MCF 10A (cell line): ENCODE measurements around the gene DNM2. TPM values are rescaled to one million over a fixed set of nuclear protein-coding genes. Genes with fewer than 3 reads are reported as not detected.

Source experiments
- BruUV-seq: library from RNA; stranded (reverse); fragments of 400-500 nt; replicated peaks from 2 replicates; lab custom pipeline; 2021; lab: Mats Ljungman, UMichigan
- CTCF ChIA-PET: fragments of 300-600 bp; sonication (Branson Sonifier 250); formaldehyde crosslinking; extraction: SDS; loops from one replicate; lab custom pipeline; 2021; ENCODE audit warnings: antibody characterized with exemption, inconsistent platforms; lab: Yijun Ruan, JAX
- POLR2A ChIA-PET: fragments of 300-600, 350-650 bp; sonication (Branson Sonifier 250); formaldehyde crosslinking; extraction: SDS; loops from one replicate; lab custom pipeline; 2020; ENCODE audit warnings: antibody characterized with exemption, inconsistent platforms; lab: Yijun Ruan, JAX
- DNase-seq: peaks from one replicate; pipeline ENCODE4 v3.0.0-alpha.2; 2018; ENCODE audit not compliant: unreplicated experiment
- H3K27ac Mint-ChIP-seq: one replicate; pipeline ENCODE4 v1.8.0; 2022; ENCODE audit warnings: mild to moderate bottlenecking, low read depth, mixed read lengths; ENCODE audit not compliant: unreplicated experiment
- H3K27me3 Mint-ChIP-seq: one replicate; pipeline ENCODE4 v1.8.0; 2022; ENCODE audit warnings: mixed read lengths; ENCODE audit not compliant: insufficient read depth, unreplicated experiment
- H3K36me3 Mint-ChIP-seq: one replicate; pipeline ENCODE4 v1.8.0; 2022; ENCODE audit warnings: mild to moderate bottlenecking, moderate library complexity, mixed read lengths; ENCODE audit not compliant: insufficient read depth, unreplicated experiment
- H3K4me1 Mint-ChIP-seq: one replicate; pipeline ENCODE4 v1.8.0; 2022; ENCODE audit warnings: mixed read lengths; ENCODE audit not compliant: insufficient read depth, unreplicated experiment
- H3K4me3 Mint-ChIP-seq: one replicate; pipeline ENCODE4 v1.8.0; 2022; ENCODE audit warnings: mild to moderate bottlenecking, moderate library complexity, mixed read lengths; ENCODE audit not compliant: unreplicated experiment
- H3K9me3 Mint-ChIP-seq: one replicate; pipeline ENCODE4 v1.8.0; 2022; ENCODE audit warnings: mixed read lengths; ENCODE audit not compliant: unreplicated experiment
- intact Hi-C: fragments of 100-400 bp; cut with micrococcal nuclease; formaldehyde crosslinking; loops from 2 replicates; pipeline ENCODE4 v1.14.1; 2022
- total RNA-seq: library from RNA; stranded (reverse); gene quantifications from 2 replicates; pipeline ENCODE4 v1.2.3, GENCODE V29; 2022
- TF ChIP-seq, protein P1 (sequence below): fragments of 200-600 bp; IDR thresholded peaks from one replicate; pipeline ENCODE4 v1.8.0; 2022; ENCODE audit warnings: antibody characterized with exemption, mild to moderate bottlenecking; ENCODE audit not compliant: unreplicated experiment

The DNM2 gene
- total RNA-seq, 1 experiment from 2014 or later = 114 TPM

GRCh38 chr19:10688545-10689280 is 29.2 kb upstream of the DNM2 start:
- H3K4me1 Mint-ChIP-seq = no peaks in the 10 kb centered on the region
- POLR2A ChIA-PET = interaction anchor here (0.6 kb wide), 1 partner anchor 12 kb away, joined by 3 read pairs; no protein-coding TSS in a partner anchor
- CTCF ChIA-PET = interaction anchor here (0.6 to 2.4 kb wide), 5 partner anchors 11 to 216 kb away, joined by 3 to 16 read pairs (median 4); no protein-coding TSS in a partner anchor
- no peak overlapping the region for H3K4me3 Mint-ChIP-seq
- no peak for DNase-seq
- peaks cover 82% of the 10 kb centered on the region for H3K36me3 Mint-ChIP-seq
- intact Hi-C loops = no loop called here
- no peak overlapping the region for H3K27ac Mint-ChIP-seq
- BruUV-seq = no TSS peak
- H3K27me3 Mint-ChIP-seq = no peaks in the 10 kb centered on the region
- H3K9me3 Mint-ChIP-seq = no peaks in the 10 kb centered on the region
- TF ChIP-seq, protein P1, sequence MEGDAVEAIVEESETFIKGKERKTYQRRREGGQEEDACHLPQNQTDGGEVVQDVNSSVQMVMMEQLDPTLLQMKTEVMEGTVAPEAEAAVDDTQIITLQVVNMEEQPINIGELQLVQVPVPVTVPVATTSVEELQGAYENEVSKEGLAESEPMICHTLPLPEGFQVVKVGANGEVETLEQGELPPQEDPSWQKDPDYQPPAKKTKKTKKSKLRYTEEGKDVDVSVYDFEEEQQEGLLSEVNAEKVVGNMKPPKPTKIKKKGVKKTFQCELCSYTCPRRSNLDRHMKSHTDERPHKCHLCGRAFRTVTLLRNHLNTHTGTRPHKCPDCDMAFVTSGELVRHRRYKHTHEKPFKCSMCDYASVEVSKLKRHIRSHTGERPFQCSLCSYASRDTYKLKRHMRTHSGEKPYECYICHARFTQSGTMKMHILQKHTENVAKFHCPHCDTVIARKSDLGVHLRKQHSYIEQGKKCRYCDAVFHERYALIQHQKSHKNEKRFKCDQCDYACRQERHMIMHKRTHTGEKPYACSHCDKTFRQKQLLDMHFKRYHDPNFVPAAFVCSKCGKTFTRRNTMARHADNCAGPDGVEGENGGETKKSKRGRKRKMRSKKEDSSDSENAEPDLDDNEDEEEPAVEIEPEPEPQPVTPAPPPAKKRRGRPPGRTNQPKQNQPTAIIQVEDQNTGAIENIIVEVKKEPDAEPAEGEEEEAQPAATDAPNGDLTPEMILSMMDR = no peak

DNA sequence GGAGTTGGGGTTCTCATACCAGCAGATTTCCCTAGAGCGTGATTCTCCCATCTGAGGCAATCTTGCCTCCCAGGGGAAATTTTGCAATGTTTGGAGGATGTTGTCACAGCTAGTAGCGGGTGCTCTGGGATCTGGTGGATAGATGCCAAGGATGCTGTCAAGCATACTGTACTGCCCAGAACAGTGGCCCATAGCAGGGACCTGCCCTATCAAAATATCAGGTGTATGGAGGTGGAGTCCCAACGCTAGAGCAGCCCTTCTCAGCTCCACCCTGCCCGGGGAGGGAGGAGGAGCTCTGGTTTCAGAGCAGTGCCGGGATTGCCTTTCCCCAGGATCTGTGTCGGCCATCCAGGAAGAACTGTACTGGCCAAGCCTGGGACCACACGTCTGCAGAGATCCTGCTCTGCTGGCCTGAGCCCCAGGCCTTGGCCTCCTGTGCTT is 27.5 kb upstream of the DNM2 start:
- CTCF ChIA-PET = interaction anchor here (2.4 kb wide), 1 partner anchor 9 kb away, joined by 16 read pairs; no protein-coding TSS in a partner anchor
- BruUV-seq = no TSS peak
- no peaks in the 10 kb centered on the region for H3K27me3 Mint-ChIP-seq
- peaks cover 66% of the 10 kb centered on the region for H3K36me3 Mint-ChIP-seq
- H3K4me1 Mint-ChIP-seq = peaks cover 2% of the 10 kb centered on the region
- DNase-seq = peak; percentile 77
- H3K9me3 Mint-ChIP-seq = no peaks in the 10 kb centered on the region
- POLR2A ChIA-PET = interaction anchor here (0.7 kb wide), 1 partner anchor 12 kb away, joined by 4 read pairs; the partner anchor contains the start of gene QTRT1
- no peak overlapping the region for H3K4me3 Mint-ChIP-seq
- intact Hi-C loops = loop anchor here (10.0 kb wide), 1 partner anchor 216 kb away; no protein-coding TSS in a partner anchor
- H3K27ac Mint-ChIP-seq = no peak overlapping the region
- TF ChIP-seq, protein P1 = no peak

- ChIA-PET POLR2A (no interaction called here), CTCF (interaction anchor here (0.6 kb wide), 1 partner anchor 267 kb away, joined by 3 read pairs; no protein-coding TSS in a partner anchor)
- BruUV-seq = no TSS peak
- no peak for DNase-seq
- H3K4me1 Mint-ChIP-seq = peaks cover 11% of the 10 kb centered on the region
- intact Hi-C loops = loop anchor here (10.0 kb wide), 1 partner anchor 217 kb away; no protein-coding TSS in a partner anchor
- no peaks in the 10 kb centered on the region for H3K9me3 Mint-ChIP-seq
- H3K36me3 Mint-ChIP-seq = peaks cover 69% of the 10 kb centered on the region
- H3K4me3 Mint-ChIP-seq = no peak overlapping the region
- TF ChIP-seq, protein P1 = no peak
- no peak overlapping the region for H3K27ac Mint-ChIP-seq
- H3K27me3 Mint-ChIP-seq = no peaks in the 10 kb centered on the region
Observed at GRCh38 chr19:10691178-10691881, 26.5 kb upstream of the DNM2 start.
